Gastroesophageal sphincter (tissue), 3 donors: ENCODE data around the gene TIAL1.

ENCODE experiments used
- CTCF ChIP-seq, 4 experiments: fragments of 200-600 bp in 2 of 4; fragments of 450-650 bp in 2 of 4; sonication (generic) in 1 of 4; IDR thresholded peaks; one replicate each; pipeline ENCODE4 v1.5.1; 2017 to 2019; ENCODE audit warnings: antibody characterized with exemption in 4 of 4, mild to moderate bottlenecking in 2 of 4, moderate library complexity in 2 of 4
- POLR2AphosphoS5 ChIP-seq: sonication (generic); formaldehyde crosslinking; IDR thresholded peaks from one replicate; pipeline ENCODE4 v1.6.1; 2017; ENCODE audit warnings: antibody characterized with exemption

- TF ChIP-seq CTCF (IDR thresholded peaks at IDR 0.05) (no peak), POLR2AphosphoS5 (peak; percentile 46)
These were observed 65.7 kb downstream of the TIAL1 start for GRCh38 chr10:119531067-119531466.
